Choroid plexus epithelial cell (primary cell): ENCODE measurements around the gene WDR45.

Source experiments
- DNase-seq: peaks from one replicate; pipeline ENCODE4 v3.0.0-alpha.2; 2010; ENCODE audit warnings: low read depth
- H3K4me3 ChIP-seq: 2 replicates; pipeline ENCODE4 v1.5.1; 2011; ENCODE audit warnings: low read depth, mild to moderate bottlenecking, control low read depth, low read length, moderate library complexity
- CTCF ChIP-seq: conservative IDR thresholded peaks from 2 replicates; pipeline ENCODE4 v1.5.1; 2011; ENCODE audit warnings: low read depth, mild to moderate bottlenecking, control low read depth, inconsistent platforms, low read length, moderate library complexity

The WDR45 gene

GRCh38 chrX:49053223-49054072 lies 26.2 kb downstream of the WDR45 start:
- peak overlapping the region; percentile 65 for H3K4me3 ChIP-seq
- TF ChIP-seq CTCF: no peak
- peak; percentile 55 for DNase-seq

- H3K4me3 ChIP-seq: no peak overlapping the region
- no peak for TF ChIP-seq CTCF
Measured at GRCh38 chrX:49043987-49044281, 35.8 kb downstream of the WDR45 start.

GRCh38 chrX:49043220-49043986 lies 36.3 kb downstream of the WDR45 start, which contains the start of gene TFE3:
Gene TFE3 (minus strand): TSS chrX:49043357. CDS start chrX:49043226, 131 bp downstream.
- DNase-seq: peak; percentile 99
- peak; percentile 70 for TF ChIP-seq CTCF
- H3K4me3 ChIP-seq: peak within 1 kb of the TSS; percentile 78

More at GRCh38 chrX:49043987-49044281, 35.8 kb downstream of the WDR45 start:
- no peak for DNase-seq

GRCh38 chrX:49042581-49043219 lies 37.0 kb downstream of the WDR45 start:
- peak; percentile 9 for DNase-seq
- peak overlapping the region; percentile 78 for H3K4me3 ChIP-seq
- no peak for TF ChIP-seq CTCF

- peak overlapping the region; percentile 78 for H3K4me3 ChIP-seq
- peak; percentile 57 for DNase-seq
- TF ChIP-seq CTCF: no peak
Measured at GRCh38 chrX:49041744-49042580, 37.7 kb downstream of the WDR45 start.

GRCh38 chrX:49040376-49040955 lies 39.2 kb downstream of the WDR45 start:
- TF ChIP-seq CTCF: no peak
- H3K4me3 ChIP-seq: peak overlapping the region; percentile 44
- peak; percentile 14 for DNase-seq
